K562 (cell line): Measurements from ENCODE around the gene PLCG2. TPM values are rescaled to one million over a fixed set of nuclear protein-coding genes. Genes with fewer than 3 reads are reported as not detected.

Experiments
- ATAC-seq: fragments of 200-7000 bp; cut with Tn5 transposase; 3 replicates; pipeline ENCODE4 v1.9.1; 2020; ENCODE audit warnings: moderate library complexity
- BruUV-seq: library from RNA; stranded (reverse); fragments of 400-500 nt; replicated peaks from 2 replicates; lab custom pipeline; 2021; lab: Mats Ljungman, UMichigan
- CTCF ChIA-PET: fragments of 300-600 bp; formaldehyde crosslinking; extraction: SDS; loops from one replicate; lab custom pipeline; 2021; ENCODE audit warnings: low intra/inter-chr PET ratio; lab: Yijun Ruan, JAX
- POLR2A ChIA-PET: fragments of 300-600, 350-650 bp; sonication (Branson Sonifier 250); formaldehyde crosslinking; extraction: SDS; loops from one replicate; lab custom pipeline; 2021; ENCODE audit warnings: antibody characterized with exemption, inconsistent platforms; lab: Yijun Ruan, JAX
- DNase-seq, 4 experiments: peaks; one replicate each; pipeline versions ENCODE4 v3.0.0 to v3.0.0-alpha.2; 2011 to 2018; ENCODE audit warnings: low spot score in 3 of 4, mixed read lengths in 3 of 4; ENCODE audit errors: extremely low read depth in 1 of 4
- FAIRE-seq: peaks from 2 replicates; lab custom pipeline; 2011; peaks lifted over from hg19 to GRCh38; lab: Jason Lieb, UNC
- H2AFZ ChIP-seq: 2 replicates; pipeline ENCODE4 v1.6.0; 2011; ENCODE audit warnings: low read depth, low read length, control low read depth, inconsistent platforms
- H3K27ac ChIP-seq: fragments of 200-600 bp; 3 replicates; pipeline ENCODE4 v1.8.0; 2011; ENCODE audit warnings: low read depth, mild to moderate bottlenecking, control low read depth, inconsistent platforms, low read length, moderate library complexity, mixed read lengths; ENCODE audit errors: extremely low read depth
- H3K27me3 ChIP-seq, 2 experiments: fragments of 300-600 bp in 1 of 2; 2 replicates in 1 of 2; 3 replicates in 1 of 2; pipeline versions ENCODE4 v1.6.0 to v1.8.0; 2011; ENCODE audit warnings: inconsistent platforms in 2 of 2, low read length in 2 of 2, mild to moderate bottlenecking in 1 of 2, mixed read lengths in 1 of 2, moderate library complexity in 1 of 2; ENCODE audit not compliant: control insufficient read depth in 2 of 2, insufficient read depth in 2 of 2
- H3K36me3 ChIP-seq: fragments of 300-600 bp; 3 replicates; pipeline ENCODE4 v1.8.0; 2011; ENCODE audit warnings: mild to moderate bottlenecking, low read length, inconsistent platforms; ENCODE audit not compliant: control insufficient read depth, insufficient read depth
- H3K4me1 ChIP-seq, 2 experiments: fragments of 200-600 bp in 1 of 2; replicated peaks in 1 of 2; 2 replicates in 1 of 2; 3 replicates in 1 of 2; pipeline versions ENCODE4 v1.5.1 to v1.8.0; 2011; ENCODE audit warnings: inconsistent platforms in 2 of 2, low read length in 2 of 2, mild to moderate bottlenecking in 1 of 2, mixed read lengths in 1 of 2, moderate library complexity in 1 of 2; ENCODE audit not compliant: control insufficient read depth in 2 of 2, insufficient read depth in 2 of 2
- H3K4me2 ChIP-seq: 2 replicates; pipeline ENCODE4 v1.6.1; 2011; ENCODE audit warnings: low read length, control low read depth, inconsistent platforms, mixed read lengths; ENCODE audit not compliant: insufficient read depth
- H3K4me3 ChIP-seq: fragments of 200-600 bp; sonication (generic), shearing (Covaris generic); 2 replicates; pipeline ENCODE4 v1.5.1; 2016; ENCODE audit warnings: control low read depth, inconsistent platforms
- H3K79me2 ChIP-seq: fragments of 200-600 bp; 3 replicates; pipeline ENCODE4 v1.8.0; 2011; ENCODE audit warnings: low read length, inconsistent platforms; ENCODE audit not compliant: control insufficient read depth, insufficient read depth
- H3K9ac ChIP-seq, 2 experiments: 2 replicates each; pipeline versions ENCODE4 v1.6.0 to v1.6.1; 2011; ENCODE audit warnings: low read depth in 2 of 2, low read length in 2 of 2, control low read depth in 1 of 2, inconsistent platforms in 1 of 2, mild to moderate bottlenecking in 1 of 2, mixed read lengths in 1 of 2; ENCODE audit not compliant: insufficient read depth in 1 of 2
- H3K9me1 ChIP-seq: one replicate; pipeline ENCODE4 v1.6.0; 2011; ENCODE audit warnings: inconsistent platforms, mild to moderate bottlenecking, low read length, moderate library complexity; ENCODE audit not compliant: control insufficient read depth, insufficient read depth
- H3K9me3 ChIP-seq: replicated peaks from 2 replicates; pipeline ENCODE4 v1.5.1; 2011; ENCODE audit warnings: low read depth, low read length, inconsistent platforms; ENCODE audit not compliant: control insufficient read depth, insufficient read depth
- H4K20me1 ChIP-seq: replicated peaks from 2 replicates; pipeline ENCODE4 v1.6.1; 2011; ENCODE audit warnings: low read length, inconsistent platforms, mixed read lengths; ENCODE audit not compliant: control insufficient read depth, insufficient read depth
- CC2D1A ChIP-seq: fragments of 450-650 bp; IDR thresholded peaks from 2 replicates; pipeline ENCODE4 v1.6.1; 2017; ENCODE audit warnings: mild to moderate bottlenecking
- CEBPB ChIP-seq: fragments of 450-650 bp; IDR thresholded peaks from 2 replicates; pipeline ENCODE4 v1.6.1; 2016; ENCODE audit warnings: missing genetic modification characterization, missing compliant biosample characterization
- MGA ChIP-seq: fragments of 450-650 bp; IDR thresholded peaks from 2 replicates; pipeline ENCODE4 v1.6.1; 2016; ENCODE audit warnings: mild to moderate bottlenecking, moderate library complexity
- POLR2AphosphoS2 ChIP-seq: IDR thresholded peaks from 2 replicates; pipeline ENCODE4 v1.6.1; 2012; ENCODE audit warnings: low read length, improper control_type of control experiment
- PRPF4 ChIP-seq: fragments of 200-400 bp; formaldehyde crosslinking; IDR thresholded peaks from one replicate; pipeline ENCODE4 v1.6.1; 2017; ENCODE audit warnings: low read length, low read depth, mild to moderate bottlenecking; ENCODE audit not compliant: insufficient read depth, poor library complexity, severe bottlenecking
- SIX5 ChIP-seq, 2 experiments: IDR thresholded peaks; 2 replicates each; pipeline ENCODE4 v1.6.1; 2011; ENCODE audit warnings: low read length in 2 of 2, borderline replicate concordance in 1 of 2, low read depth in 1 of 2, mild to moderate bottlenecking in 1 of 2, moderate library complexity in 1 of 2; ENCODE audit not compliant: insufficient read depth in 1 of 2
- SRSF9 ChIP-seq: fragments of 200-400 bp; formaldehyde crosslinking; IDR thresholded peaks from 2 replicates; pipeline ENCODE4 v1.6.1; 2017; ENCODE audit warnings: low read depth, low read length, borderline replicate concordance
- TAF9B ChIP-seq: fragments of 450-650 bp; IDR thresholded peaks from 2 replicates; pipeline ENCODE4 v1.6.1; 2018; ENCODE audit warnings: mild to moderate bottlenecking; ENCODE audit not compliant: partially characterized antibody
- ZC3H8 ChIP-seq: fragments of 450-650 bp; IDR thresholded peaks from 2 replicates; pipeline ENCODE4 v1.6.1; 2017
- ZKSCAN8 ChIP-seq: fragments of 200-800 bp; sonication (Bioruptor generic); IDR thresholded peaks from 2 replicates; pipeline ENCODE4 v1.6.1; 2016; ENCODE audit warnings: missing genetic modification characterization, missing compliant biosample characterization
- ZNF589 ChIP-seq: fragments of 200-800 bp; sonication (Bioruptor generic); IDR thresholded peaks from 2 replicates; pipeline ENCODE4 v1.6.1; 2016; ENCODE audit warnings: low read depth, missing genetic modification characterization, missing compliant biosample characterization
- ZNF76 ChIP-seq: fragments of 250-450 bp; sonication (Bioruptor Pico); IDR thresholded peaks from 2 replicates; pipeline ENCODE4 v1.4.0; 2020; ENCODE audit warnings: mild to moderate bottlenecking, moderate library complexity, borderline replicate concordance
- WGBS: fragments of 100-300 bp; shearing (Covaris generic); methylation state at CpG from one replicate; pipeline ENCODE4 v1.1.6; 2016; ENCODE audit warnings: low coverage, mixed read lengths; ENCODE audit not compliant: insufficient coverage; ENCODE audit errors: missing lambda C conversion rate; 5-methylcytosine and 5-hydroxymethylcytosine counted together
- in situ Hi-C: fragments of 300-500 bp; cut with MboI; formaldehyde crosslinking; loops from 4 replicates; pipeline ENCODE4 v1.15.0; 2018; ENCODE audit warnings: inconsistent platforms, mixed read lengths
- intact Hi-C: fragments of 100-400 bp; cut with micrococcal nuclease; formaldehyde crosslinking; loops from 2 replicates; pipeline ENCODE4 v1.14.2; 2022
- polyA plus RNA-seq, 8 experiments: library from polyadenylated mRNA; depleted of rRNA in 4 of 8; stranded (reverse) in 5 of 8; unstranded in 3 of 8; fragments of >200 nt; fragmentation: Nextera tagmentation in 2 of 8; fragmentation: Illumina TruSeq in 1 of 8; extraction: Ambion mirVana in 2 of 8; extraction: Trizol in 1 of 8; gene quantifications; 2 replicates each; pipeline versions ENCODE4 v1.2.1 to v1.2.3, GENCODE V29; 2011 to 2014; ENCODE audit warnings: inconsistent platforms in 1 of 8, missing spikeins in 1 of 8
- total RNA-seq, 7 experiments: library from RNA; depleted of rRNA in 6 of 7; stranded (reverse); fragments of >200 nt in 6 of 7; fragmentation: Illumina TruSeq in 2 of 7; extraction: Trizol in 2 of 7; gene quantifications; 2 replicates each; pipeline versions ENCODE4 v1.2.1 to v1.2.3, GENCODE V29; 2011 to 2021; ENCODE audit warnings: low replicate concordance in 1 of 7

Gene PLCG2
- total and polyA plus RNA-seq, 9 of the 15 experiments (the other 6 are each of a cell fraction or from before 2014, with no cell fraction given) = 0.94 to 7.1 (median 3.1) TPM

GRCh38 chr16:81861915-81862314 lies 82.8 kb downstream of the PLCG2 start:
- ChIA-PET POLR2A (interaction anchor here (0.6 to 1.3 kb wide), 2 partner anchors 27 to 853 kb away, joined by 3 to 6 read pairs; no protein-coding TSS in a partner anchor), CTCF (no interaction called here)
- H3K79me2 ChIP-seq = no peaks in the 10 kb centered on the region
- H2AFZ ChIP-seq = no peak overlapping the region
- no peaks in the 10 kb centered on the region for H3K9me1 ChIP-seq
- intact Hi-C loops = no loop called here
- H3K27me3 ChIP-seq = peaks cover 10 to 47% of the 10 kb centered on the region in 2 experiments; a peak in 3 of 5 replicates
- ATAC-seq = no peak
- in situ Hi-C loops = no loop called here
- no peak overlapping the region for H3K27ac ChIP-seq
- WGBS = 2% methylated on average over 7 of the region's 7 CpGs
- no peak overlapping the region for H3K9ac ChIP-seq
- TF ChIP-seq POLR2AphosphoS2 = no peak
- TF ChIP-seq MGA = no peak
- no peak for TF ChIP-seq ZNF589
- TF ChIP-seq PRPF4 = no peak
- TF ChIP-seq CC2D1A = no peak
- no peak for TF ChIP-seq SIX5 (IDR thresholded peaks at IDR 0.05; ENCODE audit: borderline replicate concordance in 1 of 2, insufficient read depth in 1 of 2, low read depth in 1 of 2, low read length in 2 of 2)
- TF ChIP-seq TAF9B = no peak
- no peak for TF ChIP-seq ZKSCAN8 (CRISPR knock-in tag)
- TF ChIP-seq ZC3H8 = no peak
- TF ChIP-seq CEBPB (tag) = no peak
- TF ChIP-seq ZNF76 (CRISPR knock-in tag) = no peak
- no peak for TF ChIP-seq SRSF9
- FAIRE-seq = no peak
- BruUV-seq = no TSS peak
- H3K4me1 ChIP-seq = no peaks in the 10 kb centered on the region
- H3K36me3 ChIP-seq = no peaks in the 10 kb centered on the region
- no peak overlapping the region for H3K4me3 ChIP-seq
- H4K20me1 ChIP-seq = no peaks in the 10 kb centered on the region
- DNase-seq = no peak
- H3K9me3 ChIP-seq = no peaks in the 10 kb centered on the region
- H3K4me2 ChIP-seq = no peak overlapping the region
